Measurements from ENCODE around the gene ITGB3. TPM values are rescaled to one million over a fixed set of nuclear protein-coding genes. Genes with fewer than 3 reads are reported as not detected.

ITGB3 gene
- total RNA-seq, 1 donor: 22.0 TPM

GRCh38 chr17:47218896-47219430 is 34.7 kb upstream of the ITGB3 start:
- no peak overlapping the region for H3K4me3 ChIP-seq (ENCODE audit: low read depth, low read length)
- DNase-seq (ENCODE audit: low read depth): no peak
- TF ChIP-seq CTCF (IDR thresholded peaks at IDR 0.05; ENCODE audit: insufficient read depth, low read length): no peak

GRCh38 chr17:47219621-47220475 is 33.8 kb upstream of the ITGB3 start:
- DNase-seq (ENCODE audit: low read depth): no peak
- TF ChIP-seq CTCF (IDR thresholded peaks at IDR 0.05; ENCODE audit: insufficient read depth, low read length): no peak

GRCh38 chr17:47220531-47220999 is 33.1 kb upstream of the ITGB3 start:
- H3K4me3 ChIP-seq (ENCODE audit: low read depth, low read length): no peak overlapping the region
- no peak for TF ChIP-seq CTCF (IDR thresholded peaks at IDR 0.05; ENCODE audit: insufficient read depth, low read length)
- DNase-seq (ENCODE audit: low read depth): no peak

More at GRCh38 chr17:47219621-47220475, 33.8 kb upstream of the ITGB3 start:
- no peak overlapping the region for H3K4me3 ChIP-seq (ENCODE audit: low read depth, low read length)

GRCh38 chr17:47221154-47221553 is 32.5 kb upstream of the ITGB3 start:
- no peak for TF ChIP-seq CTCF (IDR thresholded peaks at IDR 0.05; ENCODE audit: insufficient read depth, low read length)
- no peak overlapping the region for H3K4me3 ChIP-seq (ENCODE audit: low read depth, low read length)
- DNase-seq (ENCODE audit: low read depth): no peak

- H3K4me3 ChIP-seq (ENCODE audit: low read depth, low read length): no peak overlapping the region
- TF ChIP-seq CTCF (IDR thresholded peaks at IDR 0.05; ENCODE audit: insufficient read depth, low read length): no peak
- DNase-seq (ENCODE audit: low read depth): no peak
These were observed 31.6 kb upstream of the ITGB3 start for GRCh38 chr17:47222047-47222446.

GRCh38 chr17:47223007-47223406 is 30.6 kb upstream of the ITGB3 start:
- DNase-seq (ENCODE audit: low read depth): no peak

More at GRCh38 chr17:47223007-47223406, 30.6 kb upstream of the ITGB3 start:
- TF ChIP-seq CTCF (IDR thresholded peaks at IDR 0.05; ENCODE audit: insufficient read depth, low read length): no peak
- H3K4me3 ChIP-seq (ENCODE audit: low read depth, low read length): no peak overlapping the region
